Measurements from ENCODE around the gene PTPRG. TPM values are rescaled to one million over a fixed set of nuclear protein-coding genes. Genes with fewer than 3 reads are reported as not detected.

PTPRG gene
- total RNA-seq, 1 experiment from 2014 or later: 32.1 TPM

DNA sequence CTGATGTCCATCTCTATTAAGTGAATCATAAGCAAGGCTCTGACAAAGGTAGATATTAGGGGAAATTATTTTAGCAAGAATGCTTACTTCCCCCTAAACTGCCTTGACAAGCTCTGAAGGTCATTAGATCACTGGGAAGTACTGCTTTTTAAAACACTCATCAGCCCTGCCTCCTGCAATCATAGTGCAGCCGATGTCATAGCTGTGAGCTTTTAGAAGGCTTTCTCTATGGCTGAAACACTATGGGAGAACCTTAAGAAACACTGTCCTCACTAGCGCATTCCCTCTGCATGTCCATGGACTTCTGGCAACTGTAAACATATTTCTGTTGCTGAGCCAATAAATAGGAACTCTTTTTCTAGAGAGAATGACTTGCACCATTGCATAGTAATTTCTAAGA lies 38.7 kb upstream of the PTPRG start:
- Histone ChIP-seq H3K27ac (ENCODE audit: low read depth, low read length) (no peak overlapping the region), H3K79me2 (ENCODE audit: insufficient read depth, low read length) (no peaks in the 10 kb centered on the region), H3K9me2 (ENCODE audit: insufficient read depth) (no peaks in the 10 kb centered on the region), H3K9ac (ENCODE audit: low read length) (no peak overlapping the region), H3K9me3 (ENCODE audit: control insufficient read depth in 1 of 2, insufficient read depth in 1 of 2, low read depth in 1 of 2, low read length in 2 of 2) (no peaks in the 10 kb centered on the region), H2AFZ (ENCODE audit: low read depth, low read length, poor library complexity, severe bottlenecking) (no peak overlapping the region), H3K4me2 (ENCODE audit: low read length) (no peak overlapping the region), H3K4me3 (replicated peaks in 1 of 2; ENCODE audit: low read depth in 1 of 2, low read length in 2 of 2) (no peak overlapping the region), H3K4me1 (ENCODE audit: control insufficient read depth in 1 of 2, insufficient read depth in 2 of 2, low read length in 2 of 2) (no peaks in the 10 kb centered on the region; a peak in 1 of 4 replicates), H4K20me1 (ENCODE audit: insufficient read depth) (no peaks in the 10 kb centered on the region), H3K36me3 (ENCODE audit: control insufficient read depth in 1 of 2, insufficient read depth in 2 of 2, low read length in 2 of 2) (no peaks in the 10 kb centered on the region), H3K27me3 (ENCODE audit: insufficient read depth, low read length) (no peaks in the 10 kb centered on the region)
- no TSS peak for BruUV-seq (replicated peaks)
- DNase-seq (ENCODE audit: low read depth, low spot score) (no peak), ATAC-seq (no peak)
- ChIA-PET POLR2A (no interaction called here), RAD21 (ENCODE audit: low non-redundant PET in 1 of 2, low total read pairs in 2 of 2, uncharacterized antibody in 2 of 2, unreplicated experiment in 2 of 2) (no interaction called here), CTCF (no interaction called here)
- intact Hi-C loops (cut with micrococcal nuclease): no loop called here
- TF ChIP-seq CEBPB (IDR thresholded peaks at IDR 0.05; ENCODE audit: low read depth): no peak
- TF ChIP-seq EZH2phosphoT487 (IDR thresholded peaks at IDR 0.05; ENCODE audit: borderline replicate concordance): no peak
- TF ChIP-seq FOSL1 (IDR thresholded peaks at IDR 0.05; ENCODE audit: low read depth): no peak
- no peak for TF ChIP-seq SIN3A (IDR thresholded peaks at IDR 0.05; ENCODE audit: low read depth)
- TF ChIP-seq CBX3 (IDR thresholded peaks at IDR 0.05; ENCODE audit: low read depth): no peak
- TF ChIP-seq EZH2 (IDR thresholded peaks at IDR 0.05): no peak
- no peak for TF ChIP-seq POLR2AphosphoS5 (IDR thresholded peaks at IDR 0.05; ENCODE audit: low read depth, low read length)
- TF ChIP-seq, protein P1, sequence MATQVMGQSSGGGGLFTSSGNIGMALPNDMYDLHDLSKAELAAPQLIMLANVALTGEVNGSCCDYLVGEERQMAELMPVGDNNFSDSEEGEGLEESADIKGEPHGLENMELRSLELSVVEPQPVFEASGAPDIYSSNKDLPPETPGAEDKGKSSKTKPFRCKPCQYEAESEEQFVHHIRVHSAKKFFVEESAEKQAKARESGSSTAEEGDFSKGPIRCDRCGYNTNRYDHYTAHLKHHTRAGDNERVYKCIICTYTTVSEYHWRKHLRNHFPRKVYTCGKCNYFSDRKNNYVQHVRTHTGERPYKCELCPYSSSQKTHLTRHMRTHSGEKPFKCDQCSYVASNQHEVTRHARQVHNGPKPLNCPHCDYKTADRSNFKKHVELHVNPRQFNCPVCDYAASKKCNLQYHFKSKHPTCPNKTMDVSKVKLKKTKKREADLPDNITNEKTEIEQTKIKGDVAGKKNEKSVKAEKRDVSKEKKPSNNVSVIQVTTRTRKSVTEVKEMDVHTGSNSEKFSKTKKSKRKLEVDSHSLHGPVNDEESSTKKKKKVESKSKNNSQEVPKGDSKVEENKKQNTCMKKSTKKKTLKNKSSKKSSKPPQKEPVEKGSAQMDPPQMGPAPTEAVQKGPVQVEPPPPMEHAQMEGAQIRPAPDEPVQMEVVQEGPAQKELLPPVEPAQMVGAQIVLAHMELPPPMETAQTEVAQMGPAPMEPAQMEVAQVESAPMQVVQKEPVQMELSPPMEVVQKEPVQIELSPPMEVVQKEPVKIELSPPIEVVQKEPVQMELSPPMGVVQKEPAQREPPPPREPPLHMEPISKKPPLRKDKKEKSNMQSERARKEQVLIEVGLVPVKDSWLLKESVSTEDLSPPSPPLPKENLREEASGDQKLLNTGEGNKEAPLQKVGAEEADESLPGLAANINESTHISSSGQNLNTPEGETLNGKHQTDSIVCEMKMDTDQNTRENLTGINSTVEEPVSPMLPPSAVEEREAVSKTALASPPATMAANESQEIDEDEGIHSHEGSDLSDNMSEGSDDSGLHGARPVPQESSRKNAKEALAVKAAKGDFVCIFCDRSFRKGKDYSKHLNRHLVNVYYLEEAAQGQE (IDR thresholded peaks at IDR 0.05; ENCODE audit: low read depth): no peak
- no peak for TF ChIP-seq YY1 (IDR thresholded peaks at IDR 0.05; ENCODE audit: extremely low read depth, insufficient replicate concordance, low read depth, low read length)
- TF ChIP-seq TCF7L2 (IDR thresholded peaks at IDR 0.05; ENCODE audit: borderline replicate concordance, extremely low read depth, insufficient read depth, insufficient read length): no peak
- no peak for TF ChIP-seq EGR1 (IDR thresholded peaks at IDR 0.05; ENCODE audit: low read depth)
- no peak for TF ChIP-seq ZNF274 (IDR thresholded peaks at IDR 0.05; ENCODE audit: low read depth, low read length)
- TF ChIP-seq POLR2A (IDR thresholded peaks at IDR 0.05; ENCODE audit: borderline replicate concordance, extremely low read depth, insufficient read depth, insufficient read length): no peak
- TF ChIP-seq, protein P2, sequence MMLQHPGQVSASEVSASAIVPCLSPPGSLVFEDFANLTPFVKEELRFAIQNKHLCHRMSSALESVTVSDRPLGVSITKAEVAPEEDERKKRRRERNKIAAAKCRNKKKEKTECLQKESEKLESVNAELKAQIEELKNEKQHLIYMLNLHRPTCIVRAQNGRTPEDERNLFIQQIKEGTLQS (IDR thresholded peaks at IDR 0.05): no peak
- no peak for TF ChIP-seq ELF1 (IDR thresholded peaks at IDR 0.05; ENCODE audit: borderline replicate concordance, low read depth)
- TF ChIP-seq, protein P3, sequence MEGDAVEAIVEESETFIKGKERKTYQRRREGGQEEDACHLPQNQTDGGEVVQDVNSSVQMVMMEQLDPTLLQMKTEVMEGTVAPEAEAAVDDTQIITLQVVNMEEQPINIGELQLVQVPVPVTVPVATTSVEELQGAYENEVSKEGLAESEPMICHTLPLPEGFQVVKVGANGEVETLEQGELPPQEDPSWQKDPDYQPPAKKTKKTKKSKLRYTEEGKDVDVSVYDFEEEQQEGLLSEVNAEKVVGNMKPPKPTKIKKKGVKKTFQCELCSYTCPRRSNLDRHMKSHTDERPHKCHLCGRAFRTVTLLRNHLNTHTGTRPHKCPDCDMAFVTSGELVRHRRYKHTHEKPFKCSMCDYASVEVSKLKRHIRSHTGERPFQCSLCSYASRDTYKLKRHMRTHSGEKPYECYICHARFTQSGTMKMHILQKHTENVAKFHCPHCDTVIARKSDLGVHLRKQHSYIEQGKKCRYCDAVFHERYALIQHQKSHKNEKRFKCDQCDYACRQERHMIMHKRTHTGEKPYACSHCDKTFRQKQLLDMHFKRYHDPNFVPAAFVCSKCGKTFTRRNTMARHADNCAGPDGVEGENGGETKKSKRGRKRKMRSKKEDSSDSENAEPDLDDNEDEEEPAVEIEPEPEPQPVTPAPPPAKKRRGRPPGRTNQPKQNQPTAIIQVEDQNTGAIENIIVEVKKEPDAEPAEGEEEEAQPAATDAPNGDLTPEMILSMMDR (IDR thresholded peaks at IDR 0.05 in 2 of 3, conservative IDR thresholded peaks at IDR 0.05 in 1 of 3; ENCODE audit: borderline replicate concordance in 1 of 3, insufficient read depth in 1 of 3, low read depth in 2 of 3, low read length in 2 of 3): no peak
- TF ChIP-seq JUND (IDR thresholded peaks at IDR 0.05): no peak
